GM18873 (cell line): ENCODE results near the gene ACP3.

Experiments used
- ATAC-seq: cut with Tn5 transposase; IDR thresholded peaks from one replicate; pipeline ENCODE4 v1.9.1; 2021; ENCODE audit warnings: mild to moderate bottlenecking, moderate library complexity, moderate number of reproducible peaks; ENCODE audit not compliant: unreplicated experiment, low FRiP score

Gene ACP3

DNA sequence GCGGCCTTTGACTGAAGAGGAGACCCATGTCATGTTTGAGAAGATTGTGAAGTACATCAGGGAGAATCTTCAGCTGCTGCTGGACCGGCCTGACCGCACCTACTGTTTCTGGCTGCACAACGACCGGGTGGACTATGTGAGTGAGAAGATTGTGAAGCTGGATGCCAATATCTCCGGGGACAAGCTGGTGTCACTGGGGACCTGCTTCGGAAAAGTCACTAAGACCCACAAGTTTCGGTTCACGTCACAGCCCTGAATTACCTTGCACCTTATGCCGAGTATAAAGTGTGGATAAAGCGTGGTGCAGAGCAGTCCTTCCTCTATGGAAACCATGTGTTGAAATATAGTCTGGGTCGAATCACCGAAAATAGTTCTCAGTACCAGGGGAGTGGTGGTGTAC lies 84.0 kb downstream of the ACP3 start:
- no peak for ATAC-seq

DNA sequence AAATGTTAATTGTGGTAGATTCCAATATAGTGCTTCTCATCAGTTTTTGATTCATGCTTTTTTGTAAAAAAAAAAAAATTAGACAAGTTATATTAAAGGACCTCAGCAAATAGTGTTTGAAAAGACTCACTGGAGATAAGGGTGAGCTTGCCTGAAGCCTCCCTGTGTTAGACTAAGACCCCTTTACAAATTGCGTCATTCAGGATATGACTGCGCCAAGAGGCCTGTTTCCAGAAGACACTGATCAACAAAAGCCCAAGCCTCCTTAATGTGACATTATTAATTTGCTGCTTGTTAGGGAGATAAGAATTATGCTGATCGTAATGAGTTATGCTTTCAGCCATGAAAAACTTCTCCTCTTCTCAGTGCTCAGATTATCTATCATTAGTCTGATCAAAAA lies 87.1 kb downstream of the ACP3 start:
- no peak for ATAC-seq

DNA sequence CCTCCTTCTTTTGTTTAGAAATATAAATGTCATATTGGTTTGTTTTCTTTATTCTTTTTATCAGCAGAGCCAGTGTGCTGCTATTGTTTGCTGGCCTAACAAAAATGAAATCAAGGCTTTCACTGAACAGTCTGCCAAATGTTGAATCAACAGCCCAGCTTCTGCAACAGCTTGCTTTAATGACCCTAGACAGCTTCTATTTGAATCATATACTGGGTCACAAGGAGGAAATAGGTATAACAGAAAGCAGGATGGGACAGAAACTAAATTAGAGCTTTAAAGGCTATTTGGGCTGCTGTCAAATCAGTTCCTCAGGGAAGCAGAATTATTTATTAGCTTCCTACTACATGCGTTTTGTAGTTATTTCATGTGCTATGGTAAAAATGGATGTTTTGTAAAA lies 88.0 kb downstream of the ACP3 start:
- ATAC-seq = no peak

DNA sequence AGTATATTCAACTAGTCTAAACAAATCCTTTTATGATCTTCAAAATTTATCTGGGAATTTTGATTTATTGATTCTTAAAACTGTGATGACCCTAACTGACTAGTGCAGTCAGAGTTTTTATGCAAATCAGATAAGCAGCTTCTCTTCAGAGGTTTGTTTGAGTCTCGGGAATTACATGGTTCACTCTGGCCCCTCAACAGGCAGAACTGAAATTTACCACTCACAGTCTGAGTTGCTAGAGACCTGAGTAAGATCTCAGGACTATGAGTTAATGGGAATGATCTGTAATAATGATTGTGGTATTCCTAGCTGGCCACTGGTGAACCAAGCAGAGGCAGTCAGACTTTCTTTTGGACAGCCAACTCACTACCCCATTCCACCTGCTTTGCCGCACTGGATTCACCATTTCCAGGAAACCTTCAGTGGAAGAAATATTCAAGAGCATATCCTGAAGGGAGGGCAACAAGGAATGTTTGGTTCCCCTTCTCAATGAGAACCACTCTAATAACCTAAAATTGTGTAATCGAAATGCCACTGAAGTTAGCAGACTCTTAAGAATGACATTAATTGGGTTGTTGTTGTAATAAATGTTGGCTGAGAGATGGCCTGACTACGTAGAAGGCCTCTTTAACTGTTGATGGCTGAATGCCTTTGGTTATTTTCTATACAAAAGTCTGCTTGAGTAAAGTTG lies 88.5 kb downstream of the ACP3 start:
- no peak for ATAC-seq

DNA sequence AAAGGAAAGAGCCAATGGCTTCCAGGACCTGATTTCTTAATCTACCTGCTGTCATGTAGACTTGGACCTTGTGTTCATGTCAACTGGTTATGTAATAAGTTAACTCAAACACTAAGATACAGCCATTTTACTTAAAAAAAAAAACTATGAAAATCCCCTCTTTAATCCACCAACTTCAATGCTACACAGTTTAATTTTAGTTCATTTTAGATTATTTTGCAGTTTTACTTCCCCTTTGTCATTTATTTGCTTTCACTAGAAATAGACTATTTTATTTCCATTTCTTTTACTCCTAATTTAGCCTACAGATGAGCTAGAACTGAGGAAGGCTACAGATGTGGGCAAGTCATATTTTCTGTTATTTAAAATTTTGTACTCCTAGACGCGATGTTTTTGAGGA lies 89.4 kb downstream of the ACP3 start:
- no peak for ATAC-seq

DNA sequence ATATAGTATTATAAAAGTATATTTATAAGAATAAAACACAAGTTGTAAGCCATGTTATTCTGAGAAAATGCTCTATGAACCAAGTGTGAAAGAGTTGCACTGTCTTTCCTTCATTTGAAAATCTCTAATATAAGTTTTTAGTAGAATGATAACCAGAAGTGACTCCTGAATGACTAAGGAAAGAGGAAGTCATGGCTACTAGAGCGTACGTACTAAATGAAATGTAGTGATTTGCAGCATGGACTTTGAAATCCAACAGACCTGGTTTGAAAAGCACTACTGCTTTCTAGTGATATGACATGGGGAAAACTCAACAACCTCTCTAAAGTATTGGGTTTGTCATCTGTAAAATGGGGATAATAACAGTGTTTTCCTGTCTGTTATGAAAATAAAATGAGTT lies 89.8 kb downstream of the ACP3 start:
- ATAC-seq = no peak
